ENCODE results near the gene OTULIN. TPM values are rescaled to one million over a fixed set of nuclear protein-coding genes. Genes with fewer than 3 reads are reported as not detected.

Gene OTULIN
- total and polyA plus RNA-seq, 2 of the 8 experiments (the other 6 are each of a cell fraction or from before 2014, with no cell fraction given) = 5.2 to 34.8 TPM

GRCh38 chr5:14708551-14708950 is 44.0 kb downstream of the OTULIN start (continued):
- no peak for TF ChIP-seq POLR2AphosphoS5 (IDR thresholded peaks at IDR 0.05; ENCODE audit: low read depth, low read length)
- TF ChIP-seq MAX (IDR thresholded peaks at IDR 0.05) = no peak
- no peak for TF ChIP-seq TAF7 (optimal IDR thresholded peaks at IDR 0.05; ENCODE audit: borderline replicate concordance, low read depth, low read length)
- no peak for TF ChIP-seq SAP30 (IDR thresholded peaks at IDR 0.05; ENCODE audit: insufficient read depth, insufficient replicate concordance, low read length)
- TF ChIP-seq USF2 (IDR thresholded peaks at IDR 0.05; ENCODE audit: low read length) = no peak
- TF ChIP-seq TCF12 (IDR thresholded peaks at IDR 0.05; ENCODE audit: low read depth, low read length) = no peak
- TF ChIP-seq EGR1 (IDR thresholded peaks at IDR 0.05; ENCODE audit: borderline replicate concordance, low read depth, low read length) = no peak
